ENCODE results near the gene EHBP1. TPM values are rescaled to one million over a fixed set of nuclear protein-coding genes. Genes with fewer than 3 reads are reported as not detected.

EHBP1 gene
- total RNA-seq, 3 donors from 2014 or later (not counting 1 experiment from before 2014, with no cell fraction given), result 22.4 to 33.4 (median 28.3) TPM

DNA sequence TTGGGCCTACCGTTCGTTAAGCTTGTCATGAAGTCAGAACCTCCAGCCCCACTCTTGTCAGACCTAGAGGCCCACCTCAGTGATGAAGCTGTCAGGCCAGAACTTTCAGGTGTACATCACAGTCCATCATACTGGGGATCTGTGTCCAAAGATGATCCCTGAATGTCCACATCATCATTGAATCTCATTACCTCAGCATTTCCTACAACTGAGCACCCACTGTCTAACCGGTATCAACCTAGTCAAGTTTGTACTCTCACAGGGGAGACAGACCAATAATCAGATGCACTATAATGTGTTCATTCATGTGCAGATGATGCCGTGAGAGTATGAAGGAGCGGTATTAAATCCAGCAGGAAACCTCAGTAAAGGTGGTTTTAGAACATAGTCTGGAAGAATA lies 36.3 kb upstream of the EHBP1 start:
- H3K27ac ChIP-seq (ENCODE audit: low read length), result no peak overlapping the region
- H3K4me1 Mint-ChIP-seq, result no peaks in the 10 kb centered on the region
- no peaks in the 10 kb centered on the region for H3K4me1 ChIP-seq (ENCODE audit: control insufficient read depth, insufficient read depth, low read length)
- no peaks in the 10 kb centered on the region for H3K36me3 ChIP-seq (ENCODE audit: control insufficient read depth, insufficient read depth, low read length)
- WGBS (ENCODE audit: insufficient coverage), result 75% methylated on average over 5 of the region's 5 CpGs
- H3K9me3 Mint-ChIP-seq, result no peaks in the 10 kb centered on the region
- TF ChIP-seq CTCF (IDR thresholded peaks at IDR 0.05), result no peak
- DNase-seq (no peak), ATAC-seq (no peak)
- peaks cover 0 to 5% of the 10 kb centered on the region in 2 donors for H3K27me3 Mint-ChIP-seq (ENCODE audit: low read depth in 2 of 2)
- no peak overlapping the region for H3K4me3 Mint-ChIP-seq
- H3K27me3 ChIP-seq (ENCODE audit: control insufficient read depth, insufficient read depth, low read length), result no peaks in the 10 kb centered on the region
- intact Hi-C loops (cut with micrococcal nuclease), result no loop called here
- H3K36me3 Mint-ChIP-seq, result no peaks in the 10 kb centered on the region
- H3K27ac Mint-ChIP-seq, result no peak overlapping the region
- H3K4me3 ChIP-seq (ENCODE audit: low read length), result no peak overlapping the region
- no peaks in the 10 kb centered on the region for H3K9me3 ChIP-seq (ENCODE audit: control insufficient read depth, insufficient read depth, low read length)

- intact Hi-C loops (cut with micrococcal nuclease), result no loop called here
- Mint-ChIP-seq H3K9me3 (no peaks in the 10 kb centered on the region), H3K4me3 (no peak overlapping the region), H3K36me3 (no peaks in the 10 kb centered on the region), H3K4me1 (no peaks in the 10 kb centered on the region), H3K27me3 (ENCODE audit: low read depth in 2 of 2) (no peaks in the 10 kb centered on the region), H3K27ac (no peak overlapping the region)
- H3K4me1 ChIP-seq (ENCODE audit: control insufficient read depth, insufficient read depth, low read length), result no peaks in the 10 kb centered on the region
- DNase-seq (no peak), ATAC-seq (no peak)
- 94% methylated on average over 1 of the region's 1 CpG for WGBS (ENCODE audit: insufficient coverage)
- no peaks in the 10 kb centered on the region for H3K27me3 ChIP-seq (ENCODE audit: control insufficient read depth, insufficient read depth, low read length)
- H3K27ac ChIP-seq (ENCODE audit: low read length), result no peak overlapping the region
- H3K4me3 ChIP-seq (ENCODE audit: low read length), result no peak overlapping the region
- no peaks in the 10 kb centered on the region for H3K36me3 ChIP-seq (ENCODE audit: control insufficient read depth, insufficient read depth, low read length)
- H3K9me3 ChIP-seq (ENCODE audit: control insufficient read depth, insufficient read depth, low read length), result no peaks in the 10 kb centered on the region
- no peak for TF ChIP-seq CTCF (IDR thresholded peaks at IDR 0.05)
Measured at GRCh38 chr2:62672601-62673000, 32.9 kb upstream of the EHBP1 start.

- DNase-seq (no peak), ATAC-seq (no peak)
- Mint-ChIP-seq H3K36me3 (no peaks in the 10 kb centered on the region), H3K4me3 (no peak overlapping the region), H3K27ac (no peak overlapping the region), H3K4me1 (no peaks in the 10 kb centered on the region), H3K27me3 (ENCODE audit: low read depth in 2 of 2) (peaks cover 5 to 11% of the 10 kb centered on the region in 2 donors), H3K9me3 (no peaks in the 10 kb centered on the region)
- H3K4me1 ChIP-seq (ENCODE audit: control insufficient read depth, insufficient read depth, low read length), result no peaks in the 10 kb centered on the region
- H3K4me3 ChIP-seq (ENCODE audit: low read length), result no peak overlapping the region
- H3K36me3 ChIP-seq (ENCODE audit: control insufficient read depth, insufficient read depth, low read length), result no peaks in the 10 kb centered on the region
- H3K27ac ChIP-seq (ENCODE audit: low read length), result no peak overlapping the region
- no peaks in the 10 kb centered on the region for H3K27me3 ChIP-seq (ENCODE audit: control insufficient read depth, insufficient read depth, low read length)
- no peak for TF ChIP-seq CTCF (IDR thresholded peaks at IDR 0.05)
- intact Hi-C loops (cut with micrococcal nuclease), result no loop called here
- H3K9me3 ChIP-seq (ENCODE audit: control insufficient read depth, insufficient read depth, low read length), result no peaks in the 10 kb centered on the region
Measured at GRCh38 chr2:62675062-62675461, 30.5 kb upstream of the EHBP1 start.

DNA sequence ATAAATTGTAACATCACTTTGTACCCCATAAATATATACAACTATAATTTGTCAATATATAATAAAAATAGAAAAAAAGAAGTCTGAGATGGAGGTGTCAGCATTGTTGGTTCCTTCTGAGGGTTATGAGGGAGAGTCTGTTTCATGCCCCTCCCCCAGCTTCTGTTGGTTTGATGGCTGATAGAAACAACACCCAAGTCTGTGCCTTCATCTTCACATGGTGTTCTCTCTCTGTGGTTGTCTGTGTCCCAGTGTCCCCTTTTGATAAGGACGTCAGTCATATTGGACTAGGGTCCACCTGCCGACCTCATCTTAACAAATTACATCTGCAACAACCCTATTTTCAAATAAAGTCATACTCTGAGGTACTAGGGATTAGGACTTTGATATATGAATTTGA lies 20.3 kb upstream of the EHBP1 start:
- intact Hi-C loops (cut with micrococcal nuclease), result no loop called here
- Histone ChIP-seq H3K27ac (ENCODE audit: low read length) (no peak overlapping the region), H3K9me3 (ENCODE audit: control insufficient read depth, insufficient read depth, low read length) (no peaks in the 10 kb centered on the region), H3K36me3 (ENCODE audit: control insufficient read depth, insufficient read depth, low read length) (no peaks in the 10 kb centered on the region), H3K27me3 (ENCODE audit: control insufficient read depth, insufficient read depth, low read length) (no peaks in the 10 kb centered on the region), H3K4me1 (ENCODE audit: control insufficient read depth, insufficient read depth, low read length) (no peaks in the 10 kb centered on the region), H3K4me3 (ENCODE audit: low read length) (no peak overlapping the region)
- no peak overlapping the region for H3K4me3 Mint-ChIP-seq
- 91% methylated on average over 1 of the region's 2 CpGs for WGBS (ENCODE audit: insufficient coverage)
- peaks cover 34 to 66% of the 10 kb centered on the region in 2 donors for H3K27me3 Mint-ChIP-seq (ENCODE audit: low read depth in 2 of 2)
- H3K27ac Mint-ChIP-seq, result no peak overlapping the region
- DNase-seq (no peak), ATAC-seq (no peak)
- H3K36me3 Mint-ChIP-seq, result no peaks in the 10 kb centered on the region
- H3K4me1 Mint-ChIP-seq, result no peaks in the 10 kb centered on the region
- TF ChIP-seq CTCF (IDR thresholded peaks at IDR 0.05), result no peak
- H3K9me3 Mint-ChIP-seq, result no peaks in the 10 kb centered on the region
